A673 (cell line): ENCODE data around the gene AARS2. TPM values are rescaled to one million over a fixed set of nuclear protein-coding genes. Genes with fewer than 3 reads are reported as not detected.

Source experiments
- BruUV-seq: library from RNA; stranded (reverse); fragments of 400-500 nt; replicated peaks from 2 replicates; lab custom pipeline; 2021; lab: Mats Ljungman, UMichigan
- CTCF ChIA-PET: fragments of 300-600 bp; sonication (Branson Sonifier 250); formaldehyde crosslinking; loops from one replicate; lab custom pipeline; 2022; ENCODE audit warnings: antibody characterized with exemption; lab: Charles Lee
- POLR2A ChIA-PET: fragments of 300-600 bp; sonication (Branson Sonifier 250); formaldehyde crosslinking; loops from one replicate; lab custom pipeline; 2022; ENCODE audit warnings: antibody characterized with exemption; ENCODE audit not compliant: low non-redundant PET; lab: Charles Lee
- DNase-seq: peaks from one replicate; pipeline ENCODE4 v3.0.0-alpha.2; 2015; ENCODE audit warnings: low spot score
- H3K27ac ChIP-seq: fragments of 200-600 bp; sonication (generic); 2 replicates; pipeline ENCODE4 v1.5.1; 2016; ENCODE audit warnings: mixed run types, low read depth, mild to moderate bottlenecking, mixed read lengths, antibody characterized with exemption, low read length; ENCODE audit not compliant: poor library complexity, severe bottlenecking
- H3K27me3 ChIP-seq: fragments of 200-600 bp; sonication (generic); replicated peaks from 2 replicates; pipeline ENCODE4 v1.6.1; 2017; ENCODE audit warnings: mixed run types, low read depth, mild to moderate bottlenecking, mixed read lengths, antibody characterized with exemption, low read length; ENCODE audit not compliant: insufficient read depth, poor library complexity
- H3K36me3 ChIP-seq: fragments of 200-600 bp; sonication (generic); 2 replicates; pipeline ENCODE4 v1.6.1; 2016; ENCODE audit warnings: mixed run types, mild to moderate bottlenecking, mixed read lengths, antibody characterized with exemption, low read length; ENCODE audit not compliant: insufficient read depth, poor library complexity, severe bottlenecking
- H3K4me1 ChIP-seq: fragments of 200-600 bp; sonication (generic); 2 replicates; pipeline ENCODE4 v1.6.1; 2017; ENCODE audit warnings: mixed run types, mild to moderate bottlenecking, mixed read lengths, antibody characterized with exemption, low read length; ENCODE audit not compliant: insufficient read depth, poor library complexity, severe bottlenecking
- H3K4me3 ChIP-seq: fragments of 200-600 bp; sonication (generic); 2 replicates; pipeline ENCODE4 v1.5.1; 2016; ENCODE audit warnings: low read depth, mixed run types, mild to moderate bottlenecking, mixed read lengths, low read length; ENCODE audit not compliant: poor library complexity, severe bottlenecking
- H3K9me3 ChIP-seq: fragments of 200-600 bp; sonication (generic); 2 replicates; pipeline ENCODE4 v1.6.1; 2016; ENCODE audit warnings: mixed run types, low read depth, mild to moderate bottlenecking, mixed read lengths, antibody characterized with exemption, low read length; ENCODE audit not compliant: poor library complexity, severe bottlenecking
- CTCF ChIP-seq: fragments of 300-800, 200-600 bp; sonication (generic); conservative IDR thresholded peaks from 2 replicates; pipeline ENCODE4 v1.5.1; 2017; ENCODE audit warnings: low read depth, mild to moderate bottlenecking, antibody characterized with exemption, low read length, moderate library complexity, mixed read lengths
- EZH2 ChIP-seq: fragments of 200-600 bp; sonication (generic); IDR thresholded peaks from 2 replicates; pipeline ENCODE4 v1.6.1; 2017; ENCODE audit warnings: borderline replicate concordance, low read depth, mild to moderate bottlenecking, mixed read lengths, antibody characterized with exemption, low read length; ENCODE audit not compliant: poor library complexity, severe bottlenecking
- intact Hi-C: fragments of 100-400 bp; cut with micrococcal nuclease; formaldehyde crosslinking; loops from one replicate; pipeline ENCODE4 v1.10.0; 2022; ENCODE audit not compliant: unreplicated experiment
- total RNA-seq: library from RNA; stranded (reverse); gene quantifications from 2 replicates; pipeline ENCODE4 v1.2.3, GENCODE V29; 2021

AARS2 gene
- total RNA-seq, 1 experiment from 2014 or later = 25.0 TPM

GRCh38 chr6:44289726-44290260 is 23.4 kb downstream of the AARS2 start:
- Histone ChIP-seq H3K4me1 (no peaks in the 10 kb centered on the region), H3K9me3 (no peaks in the 10 kb centered on the region), H3K4me3 (no peak overlapping the region), H3K27me3 (peaks cover 41% of the 10 kb centered on the region), H3K27ac (no peak overlapping the region), H3K36me3 (no peaks in the 10 kb centered on the region)
- ChIA-PET CTCF (no interaction called here), POLR2A (interaction anchor here (0.6 kb wide), 1 partner anchor 598 kb away, joined by 5 read pairs; no protein-coding TSS in a partner anchor)
- no TSS peak for BruUV-seq
- TF ChIP-seq EZH2 (no peak), CTCF (no peak)
- no peak for DNase-seq
- intact Hi-C loops = no loop called here

GRCh38 chr6:44286747-44287146 is 26.4 kb downstream of the AARS2 start:
- H3K27ac ChIP-seq = no peak overlapping the region
- POLR2A ChIA-PET = no interaction called here
- no peaks in the 10 kb centered on the region for H3K9me3 ChIP-seq
- H3K4me1 ChIP-seq = no peaks in the 10 kb centered on the region
- intact Hi-C loops = no loop called here
- DNase-seq = no peak
- BruUV-seq = no TSS peak
- CTCF ChIA-PET = no interaction called here
- H3K4me3 ChIP-seq = no peak overlapping the region
- H3K27me3 ChIP-seq = peaks cover 42% of the 10 kb centered on the region
- no peaks in the 10 kb centered on the region for H3K36me3 ChIP-seq
- TF ChIP-seq EZH2 = no peak
- TF ChIP-seq CTCF = no peak

- CTCF ChIA-PET = no interaction called here
- Histone ChIP-seq H3K27me3 (peaks cover 39% of the 10 kb centered on the region), H3K9me3 (no peaks in the 10 kb centered on the region), H3K27ac (no peak overlapping the region), H3K4me1 (no peaks in the 10 kb centered on the region), H3K36me3 (no peaks in the 10 kb centered on the region), H3K4me3 (no peak overlapping the region)
- no TSS peak for BruUV-seq
- DNase-seq = no peak
- POLR2A ChIA-PET = no interaction called here
- intact Hi-C loops = no loop called here
- no peak for TF ChIP-seq EZH2
- no peak for TF ChIP-seq CTCF
These were observed 26.9 kb downstream of the AARS2 start for GRCh38 chr6:44286285-44286565.
